K562 (cell line): Measurements from ENCODE around the gene TALDO1. TPM values are rescaled to one million over a fixed set of nuclear protein-coding genes. Genes with fewer than 3 reads are reported as not detected.

ENCODE experiments used
- ATAC-seq: fragments of 200-7000 bp; cut with Tn5 transposase; 3 replicates; pipeline ENCODE4 v1.9.1; 2020; ENCODE audit warnings: moderate library complexity
- BruUV-seq: library from RNA; stranded (reverse); fragments of 400-500 nt; replicated peaks from 2 replicates; lab custom pipeline; 2021; lab: Mats Ljungman, UMichigan
- CTCF ChIA-PET: fragments of 300-600 bp; formaldehyde crosslinking; extraction: SDS; loops from one replicate; lab custom pipeline; 2021; ENCODE audit warnings: low intra/inter-chr PET ratio; lab: Yijun Ruan, JAX
- POLR2A ChIA-PET: fragments of 300-600, 350-650 bp; sonication (Branson Sonifier 250); formaldehyde crosslinking; extraction: SDS; loops from one replicate; lab custom pipeline; 2021; ENCODE audit warnings: antibody characterized with exemption, inconsistent platforms; lab: Yijun Ruan, JAX
- DNase-seq, 4 experiments: peaks; one replicate each; pipeline versions ENCODE4 v3.0.0 to v3.0.0-alpha.2; 2011 to 2018; ENCODE audit warnings: low spot score in 3 of 4, mixed read lengths in 3 of 4; ENCODE audit errors: extremely low read depth in 1 of 4
- FAIRE-seq: peaks from 2 replicates; lab custom pipeline; 2011; peaks lifted over from hg19 to GRCh38; lab: Jason Lieb, UNC
- H2AFZ ChIP-seq: 2 replicates; pipeline ENCODE4 v1.6.0; 2011; ENCODE audit warnings: low read depth, low read length, control low read depth, inconsistent platforms
- H3K27ac ChIP-seq: fragments of 200-600 bp; 3 replicates; pipeline ENCODE4 v1.8.0; 2011; ENCODE audit warnings: low read depth, mild to moderate bottlenecking, control low read depth, inconsistent platforms, low read length, moderate library complexity, mixed read lengths; ENCODE audit errors: extremely low read depth
- H3K27me3 ChIP-seq, 2 experiments: fragments of 300-600 bp in 1 of 2; 2 replicates in 1 of 2; 3 replicates in 1 of 2; pipeline versions ENCODE4 v1.6.0 to v1.8.0; 2011; ENCODE audit warnings: inconsistent platforms in 2 of 2, low read length in 2 of 2, mild to moderate bottlenecking in 1 of 2, mixed read lengths in 1 of 2, moderate library complexity in 1 of 2; ENCODE audit not compliant: control insufficient read depth in 2 of 2, insufficient read depth in 2 of 2
- H3K36me3 ChIP-seq: fragments of 300-600 bp; 3 replicates; pipeline ENCODE4 v1.8.0; 2011; ENCODE audit warnings: mild to moderate bottlenecking, low read length, inconsistent platforms; ENCODE audit not compliant: control insufficient read depth, insufficient read depth
- H3K4me1 ChIP-seq, 2 experiments: fragments of 200-600 bp in 1 of 2; replicated peaks in 1 of 2; 2 replicates in 1 of 2; 3 replicates in 1 of 2; pipeline versions ENCODE4 v1.5.1 to v1.8.0; 2011; ENCODE audit warnings: inconsistent platforms in 2 of 2, low read length in 2 of 2, mild to moderate bottlenecking in 1 of 2, mixed read lengths in 1 of 2, moderate library complexity in 1 of 2; ENCODE audit not compliant: control insufficient read depth in 2 of 2, insufficient read depth in 2 of 2
- H3K4me2 ChIP-seq: 2 replicates; pipeline ENCODE4 v1.6.1; 2011; ENCODE audit warnings: low read length, control low read depth, inconsistent platforms, mixed read lengths; ENCODE audit not compliant: insufficient read depth
- H3K4me3 ChIP-seq: fragments of 200-600 bp; sonication (generic), shearing (Covaris generic); 2 replicates; pipeline ENCODE4 v1.5.1; 2016; ENCODE audit warnings: control low read depth, inconsistent platforms
- H3K79me2 ChIP-seq: fragments of 200-600 bp; 3 replicates; pipeline ENCODE4 v1.8.0; 2011; ENCODE audit warnings: low read length, inconsistent platforms; ENCODE audit not compliant: control insufficient read depth, insufficient read depth
- H3K9ac ChIP-seq, 2 experiments: 2 replicates each; pipeline versions ENCODE4 v1.6.0 to v1.6.1; 2011; ENCODE audit warnings: low read depth in 2 of 2, low read length in 2 of 2, control low read depth in 1 of 2, inconsistent platforms in 1 of 2, mild to moderate bottlenecking in 1 of 2, mixed read lengths in 1 of 2; ENCODE audit not compliant: insufficient read depth in 1 of 2
- H3K9me1 ChIP-seq: one replicate; pipeline ENCODE4 v1.6.0; 2011; ENCODE audit warnings: inconsistent platforms, mild to moderate bottlenecking, low read length, moderate library complexity; ENCODE audit not compliant: control insufficient read depth, insufficient read depth
- H3K9me3 ChIP-seq: replicated peaks from 2 replicates; pipeline ENCODE4 v1.5.1; 2011; ENCODE audit warnings: low read depth, low read length, inconsistent platforms; ENCODE audit not compliant: control insufficient read depth, insufficient read depth
- H4K20me1 ChIP-seq: replicated peaks from 2 replicates; pipeline ENCODE4 v1.6.1; 2011; ENCODE audit warnings: low read length, inconsistent platforms, mixed read lengths; ENCODE audit not compliant: control insufficient read depth, insufficient read depth
- KDM4B ChIP-seq, 2 experiments: fragments of 450-650 bp in 1 of 2; sonication (generic) in 1 of 2; IDR thresholded peaks; 2 replicates each; pipeline ENCODE4 v1.6.1; 2016 to 2017; ENCODE audit warnings: borderline replicate concordance in 2 of 2, antibody characterized with exemption in 1 of 2, low read depth in 1 of 2, mild to moderate bottlenecking in 1 of 2
- POLR2G ChIP-seq: fragments of 200-400 bp; formaldehyde crosslinking; IDR thresholded peaks from 2 replicates; pipeline ENCODE4 v1.6.1; 2017; ENCODE audit warnings: low read depth, mild to moderate bottlenecking, antibody characterized with exemption, low read length, moderate library complexity
- RBM22 ChIP-seq: fragments of 200-400 bp; formaldehyde crosslinking; IDR thresholded peaks from 2 replicates; pipeline ENCODE4 v1.6.1; 2018; ENCODE audit warnings: low read length, low read depth; ENCODE audit not compliant: poor library complexity, severe bottlenecking
- ZNF408 ChIP-seq: fragments of 250-450 bp; sonication (Bioruptor Pico); IDR thresholded peaks from 2 replicates; pipeline ENCODE4 v1.4.0; 2020; ENCODE audit warnings: low read depth, mild to moderate bottlenecking, moderate library complexity
- ZNF436 ChIP-seq: fragments of 250-450, 450-650 bp; sonication (Bioruptor Pico); formaldehyde crosslinking; IDR thresholded peaks from 2 replicates; pipeline ENCODE4 v1.7.0; 2020; ENCODE audit warnings: mild to moderate bottlenecking
- WGBS: fragments of 100-300 bp; shearing (Covaris generic); methylation state at CpG from one replicate; pipeline ENCODE4 v1.1.6; 2016; ENCODE audit warnings: low coverage, mixed read lengths; ENCODE audit not compliant: insufficient coverage; ENCODE audit errors: missing lambda C conversion rate; 5-methylcytosine and 5-hydroxymethylcytosine counted together
- in situ Hi-C: fragments of 300-500 bp; cut with MboI; formaldehyde crosslinking; loops from 4 replicates; pipeline ENCODE4 v1.15.0; 2018; ENCODE audit warnings: inconsistent platforms, mixed read lengths
- intact Hi-C: fragments of 100-400 bp; cut with micrococcal nuclease; formaldehyde crosslinking; loops from 2 replicates; pipeline ENCODE4 v1.14.2; 2022
- polyA plus RNA-seq, 8 experiments: library from polyadenylated mRNA; depleted of rRNA in 4 of 8; stranded (reverse) in 5 of 8; unstranded in 3 of 8; fragments of >200 nt; fragmentation: Nextera tagmentation in 2 of 8; fragmentation: Illumina TruSeq in 1 of 8; extraction: Ambion mirVana in 2 of 8; extraction: Trizol in 1 of 8; gene quantifications; 2 replicates each; pipeline versions ENCODE4 v1.2.1 to v1.2.3, GENCODE V29; 2011 to 2014; ENCODE audit warnings: inconsistent platforms in 1 of 8, missing spikeins in 1 of 8
- total RNA-seq, 7 experiments: library from RNA; depleted of rRNA in 6 of 7; stranded (reverse); fragments of >200 nt in 6 of 7; fragmentation: Illumina TruSeq in 2 of 7; extraction: Trizol in 2 of 7; gene quantifications; 2 replicates each; pipeline versions ENCODE4 v1.2.1 to v1.2.3, GENCODE V29; 2011 to 2021; ENCODE audit warnings: low replicate concordance in 1 of 7

The TALDO1 gene
- total and polyA plus RNA-seq, 9 of the 15 experiments (the other 6 are each of a cell fraction or from before 2014, with no cell fraction given) = 260 to 541 (median 441) TPM

GRCh38 chr11:803467-803742 lies 56.1 kb downstream of the TALDO1 start:
- no peaks in the 10 kb centered on the region for H3K9me1 ChIP-seq
- CTCF ChIA-PET = no interaction called here
- intact Hi-C loops = no loop called here
- FAIRE-seq (no peak), DNase-seq (no peak), ATAC-seq (no peak)
- peaks cover 10 to 90% of the 10 kb centered on the region in 2 experiments; a peak in 4 of 5 replicates for H3K4me1 ChIP-seq
- peak overlapping the region in 1 of 2 experiments; percentile 97; a peak in 2 of 4 replicates for H3K9ac ChIP-seq
- peaks cover 27% of the 10 kb centered on the region for H3K79me2 ChIP-seq
- in situ Hi-C loops = no loop called here
- no TSS peak for BruUV-seq
- H4K20me1 ChIP-seq = no peaks in the 10 kb centered on the region
- H3K36me3 ChIP-seq = peaks cover 38% of the 10 kb centered on the region; the same call in 1 of the 3 replicates
- 94% methylated on average over 3 of the region's 8 CpGs for WGBS
- no peaks in the 10 kb centered on the region for H3K27me3 ChIP-seq
- TF ChIP-seq POLR2G (0 out of 2 replicates have a peak, but pooled peaks have one; percentile 18), KDM4B (IDR thresholded peaks at IDR 0.05; ENCODE audit: borderline replicate concordance in 2 of 2, low read depth in 1 of 2) (no peak), ZNF436 (no peak), RBM22 (peak; percentile 12), ZNF408 (CRISPR knock-in tag) (no peak)
- H3K27ac ChIP-seq = no peak overlapping the region
- POLR2A ChIA-PET = interaction anchor here (1.1 kb wide), 1 partner anchor 24 kb away, joined by 3 read pairs; no protein-coding TSS in a partner anchor
- no peaks in the 10 kb centered on the region for H3K9me3 ChIP-seq
- H2AFZ ChIP-seq = no peak overlapping the region
- H3K4me3 ChIP-seq = no peak overlapping the region
- H3K4me2 ChIP-seq = no peak overlapping the region
